HG02610 (cell line): ENCODE data around the gene TACC2.

ENCODE experiments used
- ATAC-seq: cut with Tn5 transposase; IDR thresholded peaks from one replicate; pipeline ENCODE4 v1.9.1; 2021; ENCODE audit warnings: mild to moderate bottlenecking, moderate library complexity; ENCODE audit not compliant: unreplicated experiment

TACC2 gene

GRCh38 chr10:122029499-122030199, 40.7 kb downstream of the TACC2 start:
- no peak for ATAC-seq

- ATAC-seq: no peak
Observed at GRCh38 chr10:122030200-122030552, 41.2 kb downstream of the TACC2 start.

- ATAC-seq: no peak
Observed at GRCh38 chr10:122033224-122033926, 44.4 kb downstream of the TACC2 start.

- ATAC-seq: no peak
Observed at GRCh38 chr10:122034149-122034756, 45.3 kb downstream of the TACC2 start.

- no peak for ATAC-seq
Observed at GRCh38 chr10:122040786-122041185, 51.8 kb downstream of the TACC2 start.

GRCh38 chr10:122042836-122043235, 53.9 kb downstream of the TACC2 start:
- ATAC-seq: no peak

GRCh38 chr10:122044045-122044661, 55.2 kb downstream of the TACC2 start:
- ATAC-seq: no peak

GRCh38 chr10:122044713-122045112, 55.8 kb downstream of the TACC2 start:
- ATAC-seq: no peak

- ATAC-seq: no peak
Observed at GRCh38 chr10:122045212-122045611, 56.2 kb downstream of the TACC2 start.

- no peak for ATAC-seq
Observed at GRCh38 chr10:122047560-122047959, 58.6 kb downstream of the TACC2 start.

- no peak for ATAC-seq
Observed at GRCh38 chr10:122049076-122049475, 60.1 kb downstream of the TACC2 start.

GRCh38 chr10:122050311-122050710, 61.3 kb downstream of the TACC2 start:
- no peak for ATAC-seq

GRCh38 chr10:122050811-122051210, 61.8 kb downstream of the TACC2 start:
- no peak for ATAC-seq

GRCh38 chr10:122051609-122052385, 62.8 kb downstream of the TACC2 start:
- ATAC-seq: no peak

- ATAC-seq: no peak
Observed at GRCh38 chr10:122052701-122053100, 63.7 kb downstream of the TACC2 start.

- no peak for ATAC-seq
Observed at GRCh38 chr10:122053314-122053713, 64.4 kb downstream of the TACC2 start.

GRCh38 chr10:122054048-122055025, 65.4 kb downstream of the TACC2 start:
- no peak for ATAC-seq

GRCh38 chr10:122055252-122055651, 66.3 kb downstream of the TACC2 start:
- ATAC-seq: no peak

- no peak for ATAC-seq
Observed at GRCh38 chr10:122056431-122057094, 67.6 kb downstream of the TACC2 start.
